Measurements from ENCODE around the gene SYCE1L.

GRCh38 chr16:77207030-77207429 lies 7.8 kb downstream of the SYCE1L start:
- TF ChIP-seq CTCF (IDR thresholded peaks at IDR 0.05), result no peak
- no peak for TF ChIP-seq POLR2A (IDR thresholded peaks at IDR 0.05)
